K562 (cell line): ENCODE results near the gene VPS11. TPM values are rescaled to one million over a fixed set of nuclear protein-coding genes. Genes with fewer than 3 reads are reported as not detected.

Source experiments
- C11orf30 ChIP-seq: fragments of 450-650 bp; IDR thresholded peaks from 2 replicates; pipeline ENCODE4 v1.6.1; 2016; ENCODE audit warnings: low read depth, mild to moderate bottlenecking
- CHD1 ChIP-seq: fragments of 200-600 bp; sonication (generic); IDR thresholded peaks from one replicate; pipeline ENCODE4 v1.6.1; 2012; ENCODE audit warnings: mild to moderate bottlenecking, moderate library complexity, low read length, inconsistent platforms
- CREB1 ChIP-seq, 2 experiments: sonication (generic) in 1 of 2; formaldehyde crosslinking in 1 of 2; IDR thresholded peaks; 2 replicates each; pipeline versions ENCODE4 v1.6.1 to v1.8.0; 2012 to 2022; ENCODE audit warnings: inconsistent platforms in 1 of 2, mild to moderate bottlenecking in 1 of 2, missing genetic modification reagents in 1 of 2, moderate library complexity in 1 of 2
- DACH1 ChIP-seq: fragments of 450-650 bp; IDR thresholded peaks from 2 replicates; pipeline ENCODE4 v1.6.1; 2018; ENCODE audit not compliant: partially characterized antibody
- DPF2 ChIP-seq: fragments of 450-650 bp; IDR thresholded peaks from 2 replicates; pipeline ENCODE4 v1.6.1; 2016
- JUNB ChIP-seq: fragments of 450-650 bp; formaldehyde crosslinking; conservative IDR thresholded peaks from 2 replicates; pipeline ENCODE4 v1.4.0; 2020; ENCODE audit warnings: mild to moderate bottlenecking
- KLF1 ChIP-seq: fragments of 450-650 bp; IDR thresholded peaks from 2 replicates; pipeline ENCODE4 v1.6.1; 2016; ENCODE audit warnings: missing genetic modification characterization, missing compliant biosample characterization
- MAZ ChIP-seq, 2 experiments: fragments of 450-650 bp in 1 of 2; sonication (generic) in 1 of 2; formaldehyde crosslinking; IDR thresholded peaks in 1 of 2; conservative IDR thresholded peaks in 1 of 2; 2 replicates each; pipeline versions ENCODE4 v1.4.0 to v1.5.0; 2020; ENCODE audit warnings: mild to moderate bottlenecking in 1 of 2, missing genetic modification reagents in 1 of 2
- MCM2 ChIP-seq: fragments of 450-650 bp; IDR thresholded peaks from 2 replicates; pipeline ENCODE4 v1.6.1; 2017; ENCODE audit warnings: low read depth, mild to moderate bottlenecking
- SMARCB1 ChIP-seq: IDR thresholded peaks from 2 replicates; pipeline ENCODE4 v1.6.1; 2011; ENCODE audit warnings: improper control_type of control experiment, low read depth; ENCODE audit not compliant: insufficient read length
- TRIM24 ChIP-seq, 2 experiments: fragments of 450-650 bp; IDR thresholded peaks; 2 replicates each; pipeline ENCODE4 v1.6.1; 2016
- ZBTB40 ChIP-seq, 2 experiments: fragments of 450-650 bp in 1 of 2; sonication (generic) in 1 of 2; formaldehyde crosslinking in 1 of 2; IDR thresholded peaks; 2 replicates each; pipeline versions ENCODE4 v1.7.1 to v1.9.0; 2016 to 2022; ENCODE audit warnings: inconsistent platforms in 1 of 2, mild to moderate bottlenecking in 1 of 2, missing genetic modification reagents in 1 of 2
- ZBTB9 ChIP-seq: fragments of 450-650 bp; formaldehyde crosslinking; IDR thresholded peaks from 2 replicates; pipeline ENCODE4 v1.4.0; 2020; ENCODE audit warnings: mild to moderate bottlenecking, moderate library complexity
- ZFP91 ChIP-seq: sonication (generic); formaldehyde crosslinking; IDR thresholded peaks from 2 replicates; pipeline ENCODE4 v1.8.0; 2022; ENCODE audit warnings: mild to moderate bottlenecking, missing genetic modification reagents
- ZFPM2 ChIP-seq: fragments of 250-450 bp; sonication (Bioruptor Pico); IDR thresholded peaks from 2 replicates; pipeline ENCODE4 v1.5.1; 2022; ENCODE audit warnings: mild to moderate bottlenecking
- ZNF212 ChIP-seq: fragments of 450-650 bp; formaldehyde crosslinking; IDR thresholded peaks from 2 replicates; pipeline ENCODE4 v1.4.0; 2020; ENCODE audit warnings: mild to moderate bottlenecking
- polyA plus RNA-seq, 8 experiments: library from polyadenylated mRNA; depleted of rRNA in 4 of 8; stranded (reverse) in 5 of 8; unstranded in 3 of 8; fragments of >200 nt; fragmentation: Nextera tagmentation in 2 of 8; fragmentation: Illumina TruSeq in 1 of 8; extraction: Ambion mirVana in 2 of 8; extraction: Trizol in 1 of 8; gene quantifications; 2 replicates each; pipeline versions ENCODE4 v1.2.1 to v1.2.3, GENCODE V29; 2011 to 2014; ENCODE audit warnings: inconsistent platforms in 1 of 8, missing spikeins in 1 of 8
- total RNA-seq, 7 experiments: library from RNA; depleted of rRNA in 6 of 7; stranded (reverse); fragments of >200 nt in 6 of 7; fragmentation: Illumina TruSeq in 2 of 7; extraction: Trizol in 2 of 7; gene quantifications; 2 replicates each; pipeline versions ENCODE4 v1.2.1 to v1.2.3, GENCODE V29; 2011 to 2021; ENCODE audit warnings: low replicate concordance in 1 of 7

Gene VPS11
- total and polyA plus RNA-seq, 9 of the 15 experiments (the other 6 are each of a cell fraction or from before 2014, with no cell fraction given), result 14.1 to 35.5 (median 27.5) TPM

- peak; percentile 98 for TF ChIP-seq ZBTB40 (IDR thresholded peaks at IDR 0.05)
- TF ChIP-seq ZBTB40 (CRISPR knock-in tag; IDR thresholded peaks at IDR 0.05), result no peak
- peak; percentile 50 for TF ChIP-seq DACH1
- TF ChIP-seq JUNB (CRISPR knock-in tag), result no peak
- no peak; the same call in 1 of the 2 replicates for TF ChIP-seq ZBTB9 (CRISPR knock-in tag)
- TF ChIP-seq SMARCB1, result no peak
- TF ChIP-seq CHD1, result no peak
- peak; percentile 28 to 52; a peak in 2 of 4 replicates for TF ChIP-seq MAZ (CRISPR knock-in tag; conservative IDR thresholded peaks at IDR 0.05 in 1 of 2, IDR thresholded peaks at IDR 0.05 in 1 of 2)
- peak; percentile 79 for TF ChIP-seq C11orf30
- peak; percentile 55; the same call in 1 of the 2 replicates for TF ChIP-seq CREB1 (IDR thresholded peaks at IDR 0.05)
- TF ChIP-seq CREB1 (CRISPR knock-in tag; IDR thresholded peaks at IDR 0.05), result peak; percentile 71
- 0 out of 2 replicates have a peak, but pooled peaks have one; percentile 44 for TF ChIP-seq KLF1 (tag)
- TF ChIP-seq ZFP91, result peak; percentile 99
- peak in 1 of 2 experiments; percentile 93; a peak in 2 of 4 replicates for TF ChIP-seq TRIM24 (IDR thresholded peaks at IDR 0.05)
- no peak for TF ChIP-seq ZNF212 (CRISPR knock-in tag)
- peak; percentile 10; the same call in 1 of the 2 replicates for TF ChIP-seq DPF2
- no peak for TF ChIP-seq MCM2
- TF ChIP-seq ZFPM2 (CRISPR knock-in tag), result no peak
Observed at GRCh38 chr11:119101759-119102423, 34.3 kb downstream of the VPS11 start, which contains the start of gene DPAGT1 (continued).
